Astrocyte of the cerebellum (primary cell): ENCODE results near the gene CDH4.

Source experiments
- DNase-seq: peaks from one replicate; pipeline ENCODE4 v3.0.0-alpha.2; 2011; ENCODE audit warnings: low read depth
- H3K4me3 ChIP-seq: 2 replicates; pipeline ENCODE4 v1.5.1; 2011; ENCODE audit warnings: mild to moderate bottlenecking, low read depth, low read length, moderate library complexity
- CTCF ChIP-seq: IDR thresholded peaks from 2 replicates; pipeline ENCODE4 v1.5.1; 2012; ENCODE audit warnings: low read length, low read depth, moderate library complexity, mild to moderate bottlenecking; ENCODE audit errors: missing control alignments
- in situ Hi-C: cut with HindIII; loops from 2 replicates; pipeline ENCODE4 v1.10.0; 2017; ENCODE audit warnings: low sequenced_read_pairs

CDH4 gene

DNA sequence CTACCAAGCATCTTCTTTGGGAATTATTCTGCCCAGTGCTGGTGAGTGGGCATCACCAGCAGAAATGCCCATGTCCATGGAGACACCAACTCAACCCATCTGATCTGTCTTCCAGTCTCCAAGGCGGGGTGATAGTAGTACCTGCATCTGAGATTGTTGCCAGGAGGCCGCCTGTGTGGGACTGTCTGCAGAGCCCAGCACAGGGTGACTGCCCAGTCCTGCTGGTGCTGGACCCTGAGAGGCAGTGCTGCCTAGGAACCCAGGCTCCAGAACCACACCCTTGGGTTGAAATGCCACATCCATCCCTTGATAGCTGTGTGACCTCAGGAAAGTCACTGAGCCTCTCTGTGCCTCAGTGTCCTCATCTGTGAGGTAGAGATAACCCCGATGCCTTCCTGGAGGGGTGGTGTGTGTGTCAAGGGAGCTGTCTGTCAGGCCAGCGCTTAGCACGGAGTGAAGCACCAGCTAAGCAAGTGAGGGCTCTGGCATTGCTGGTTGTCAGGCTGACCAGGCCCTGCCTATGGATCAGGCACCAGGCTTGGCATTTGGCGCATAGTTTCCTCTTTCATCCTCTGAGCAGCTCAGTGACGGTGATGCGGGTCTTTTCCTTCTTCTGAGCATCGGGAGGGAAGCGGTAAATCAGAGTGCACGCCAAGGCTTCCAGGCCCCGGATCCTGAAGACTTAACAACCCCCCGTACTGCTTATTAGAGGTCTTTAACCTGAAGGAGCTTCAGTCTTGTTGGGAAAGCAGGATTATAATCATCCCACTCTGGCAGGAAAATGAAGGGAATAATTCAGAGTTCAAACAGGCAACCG lies 268.2 kb downstream of the CDH4 start:
- H3K4me3 ChIP-seq = no peak overlapping the region
- no peak for TF ChIP-seq CTCF
- in situ Hi-C loops = no loop called here
- no peak for DNase-seq

GRCh38 chr20:61520893-61521460 lies 268.9 kb downstream of the CDH4 start:
- no peak for TF ChIP-seq CTCF
- in situ Hi-C loops = no loop called here
- DNase-seq = peak; percentile 83
- no peak overlapping the region for H3K4me3 ChIP-seq

DNA sequence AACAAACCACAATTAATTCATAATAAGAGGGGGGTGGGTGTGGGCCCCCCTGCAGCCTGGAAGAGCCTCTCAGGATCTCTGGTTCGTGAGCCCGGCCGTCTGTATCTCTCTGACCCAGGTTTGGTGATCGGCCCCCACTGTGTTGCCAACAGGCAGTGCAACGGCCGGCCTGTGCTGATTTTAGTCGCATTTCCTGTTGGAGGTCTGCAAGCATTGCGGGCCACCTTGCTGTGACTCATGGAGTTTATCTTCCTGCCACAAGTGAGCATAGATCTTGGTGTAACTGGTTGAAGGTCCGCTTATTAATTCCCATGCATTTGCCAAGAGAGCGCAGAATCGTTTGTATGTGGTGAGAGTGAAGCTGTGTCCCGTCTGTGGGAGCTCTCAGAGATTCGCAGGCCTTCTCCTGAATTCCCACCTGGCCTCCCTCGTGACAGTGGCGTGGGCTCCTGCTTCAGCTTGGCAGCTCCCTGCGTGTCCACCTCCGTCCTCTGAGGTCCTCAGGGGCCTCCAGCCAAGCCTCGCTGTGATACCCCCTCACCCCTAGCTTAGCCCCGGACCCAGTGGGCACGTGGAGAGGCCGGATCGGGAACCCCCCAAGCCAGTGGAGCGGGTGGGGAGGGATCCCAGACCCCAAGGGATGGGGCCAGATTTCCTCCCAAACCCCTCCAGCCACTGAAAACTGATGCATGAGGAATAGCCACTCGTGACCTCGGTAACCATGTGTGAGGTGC lies 269.8 kb downstream of the CDH4 start:
- DNase-seq = peak; percentile 19
- in situ Hi-C loops = no loop called here
- TF ChIP-seq CTCF = no peak
- H3K4me3 ChIP-seq = no peak overlapping the region

- no peak for DNase-seq
- in situ Hi-C loops = no loop called here
- no peak for TF ChIP-seq CTCF
- no peak overlapping the region for H3K4me3 ChIP-seq
These were observed 270.5 kb downstream of the CDH4 start for GRCh38 chr20:61522498-61523090.

GRCh38 chr20:61523145-61523544 lies 271.1 kb downstream of the CDH4 start:
- no peak for DNase-seq
- in situ Hi-C loops = no loop called here
- no peak for TF ChIP-seq CTCF
- H3K4me3 ChIP-seq = no peak overlapping the region

GRCh38 chr20:61524951-61525666 lies 273.0 kb downstream of the CDH4 start:
- no peak for DNase-seq
- no peak for TF ChIP-seq CTCF
- in situ Hi-C loops = no loop called here
- no peak overlapping the region for H3K4me3 ChIP-seq
